ENCODE results near the gene TMPRSS4. TPM values are rescaled to one million over a fixed set of nuclear protein-coding genes. Genes with fewer than 3 reads are reported as not detected.
A peak's percentile ranks its signal among the peaks of the same experiment; 100 is the strongest.

The TMPRSS4 gene
- total RNA-seq, 5 donors from 2014 or later (not counting 1 experiment from before 2014, with no cell fraction given) = 0.51 to 0.66 TPM; not detected in 3

GRCh38 chr11:118049771-118050170 is 27.1 kb upstream of the TMPRSS4 start:
- Histone ChIP-seq H3K36me3 (ENCODE audit: control insufficient read depth in 2 of 2, extremely low read depth in 1 of 2, insufficient read depth in 1 of 2, low read length in 1 of 2) (no peaks in the 10 kb centered on the region), H3K4me1 (ENCODE audit: control insufficient read depth in 1 of 2, extremely low read depth in 1 of 2, insufficient read depth in 2 of 2, low read length in 2 of 2) (peaks cover 56 to 86% of the 10 kb centered on the region in 2 experiments), H3K27me3 (replicated peaks in 1 of 2; ENCODE audit: control insufficient read depth in 2 of 2, extremely low read depth in 1 of 2, insufficient read depth in 2 of 2, low read length in 1 of 2) (no peaks in the 10 kb centered on the region), H3K9me3 (no peaks in the 10 kb centered on the region), H3K27ac (ENCODE audit: low read length) (peak overlapping the region; percentile 76), H3K4me3 (ENCODE audit: control insufficient read depth in 1 of 2, extremely low read depth in 1 of 2, low read length in 1 of 2) (no peak overlapping the region)
- Mint-ChIP-seq H3K36me3 (no peaks in the 10 kb centered on the region), H3K27ac (peak overlapping the region; percentile 97 to 99), H3K9me3 (no peaks in the 10 kb centered on the region), H3K4me1 (peaks cover 81 to 83% (median 81%) of the 10 kb centered on the region in 3 donors), H3K27me3 (no peaks in the 10 kb centered on the region), H3K4me3 (peak overlapping the region in 1 of 3 donors; percentile 59)
- CTCF ChIA-PET = no interaction called here
- 100% methylated on average over 1 of the region's 6 CpGs for WGBS (ENCODE audit: insufficient coverage)
- POLR2A ChIA-PET = interaction anchor here (0.7 to 1.2 kb wide), 2 partner anchors 50 to 208 kb away, joined by 3 to 4 read pairs; no protein-coding TSS in a partner anchor
- ATAC-seq (replicated peaks in 1 of 4) (no peak), DNase-seq (peak in 1 of 35 experiments; percentile 14)

GRCh38 chr11:118050208-118050891 is 26.5 kb upstream of the TMPRSS4 start:
- WGBS (ENCODE audit: insufficient coverage) = 83% methylated on average over 3 of the region's 7 CpGs
- ChIA-PET POLR2A (interaction anchor here (0.6 to 0.7 kb wide), 2 partner anchors 209 kb away, joined by 3 to 7 read pairs; no protein-coding TSS in a partner anchor), CTCF (interaction anchor here in 1 of 2 donors (1.0 to 7.8 kb wide), 6 partner anchors 8 to 242 kb away, joined by 3 to 138 read pairs (median 8); partner anchors contain the start of gene IL10RA)
- Mint-ChIP-seq H3K4me1 (peaks cover 75 to 77% (median 75%) of the 10 kb centered on the region in 3 donors), H3K4me3 (peak overlapping the region in 1 of 3 donors; percentile 59), H3K9me3 (no peaks in the 10 kb centered on the region), H3K27ac (peak overlapping the region; percentile 97 to 99), H3K36me3 (no peaks in the 10 kb centered on the region), H3K27me3 (no peaks in the 10 kb centered on the region)
- Histone ChIP-seq H3K4me3 (ENCODE audit: control insufficient read depth in 1 of 2, extremely low read depth in 1 of 2, low read length in 1 of 2) (no peak overlapping the region), H3K27ac (ENCODE audit: low read length) (peak overlapping the region; percentile 76), H3K9me3 (no peaks in the 10 kb centered on the region), H3K36me3 (ENCODE audit: control insufficient read depth in 2 of 2, extremely low read depth in 1 of 2, insufficient read depth in 1 of 2, low read length in 1 of 2) (no peaks in the 10 kb centered on the region), H3K4me1 (ENCODE audit: control insufficient read depth in 1 of 2, extremely low read depth in 1 of 2, insufficient read depth in 2 of 2, low read length in 2 of 2) (peaks cover 51 to 81% of the 10 kb centered on the region in 2 experiments), H3K27me3 (replicated peaks in 1 of 2; ENCODE audit: control insufficient read depth in 2 of 2, extremely low read depth in 1 of 2, insufficient read depth in 2 of 2, low read length in 1 of 2) (no peaks in the 10 kb centered on the region)
- DNase-seq = peak in 1 of 35 experiments; percentile 24
- ATAC-seq (replicated peaks in 1 of 4) = no peak

- Mint-ChIP-seq H3K4me1 (peaks cover 67 to 69% (median 67%) of the 10 kb centered on the region in 3 donors), H3K27me3 (no peaks in the 10 kb centered on the region), H3K4me3 (peak overlapping the region; percentile 9 to 63 (median 59)), H3K36me3 (no peaks in the 10 kb centered on the region), H3K9me3 (no peaks in the 10 kb centered on the region), H3K27ac (peak overlapping the region; percentile 97 to 99)
- H3K9me3 ChIP-seq = no peaks in the 10 kb centered on the region
- ChIA-PET POLR2A (interaction anchor here in 1 of 2 donors (0.6 kb wide), 3 partner anchors 100 to 208 kb away, joined by 3 to 7 read pairs (median 6); no protein-coding TSS in a partner anchor), CTCF (interaction anchor here (0.6 to 7.8 kb wide), 14 partner anchors 9 to 244 kb away, joined by 3 to 138 read pairs (median 6); partner anchors contain the start of gene IL10RA (in 1 of the 2))
- ATAC-seq (replicated peaks in 1 of 4) = peak; percentile 12 to 34 (median 20)
- DNase-seq = peak in 2 of 35 experiments; percentile 7 to 8
- peak overlapping the region; percentile 76 for H3K27ac ChIP-seq (ENCODE audit: low read length)
- H3K36me3 ChIP-seq (ENCODE audit: control insufficient read depth in 2 of 2, extremely low read depth in 1 of 2, insufficient read depth in 1 of 2, low read length in 1 of 2) = no peaks in the 10 kb centered on the region
- H3K4me3 ChIP-seq (ENCODE audit: control insufficient read depth in 1 of 2, extremely low read depth in 1 of 2, low read length in 1 of 2) = no peak overlapping the region
- peaks cover 43 to 74% of the 10 kb centered on the region in 2 experiments for H3K4me1 ChIP-seq (ENCODE audit: control insufficient read depth in 1 of 2, extremely low read depth in 1 of 2, insufficient read depth in 2 of 2, low read length in 2 of 2)
- WGBS (ENCODE audit: insufficient coverage) = 35% methylated on average over 5 of the region's 7 CpGs
- H3K27me3 ChIP-seq (replicated peaks in 1 of 2; ENCODE audit: control insufficient read depth in 2 of 2, extremely low read depth in 1 of 2, insufficient read depth in 2 of 2, low read length in 1 of 2) = no peaks in the 10 kb centered on the region
These were observed 25.7 kb upstream of the TMPRSS4 start for GRCh38 chr11:118051136-118051610.

GRCh38 chr11:118051611-118052461 is 25.0 kb upstream of the TMPRSS4 start:
- peaks cover 36 to 67% of the 10 kb centered on the region in 2 experiments for H3K4me1 ChIP-seq (ENCODE audit: control insufficient read depth in 1 of 2, extremely low read depth in 1 of 2, insufficient read depth in 2 of 2, low read length in 2 of 2)
- peak overlapping the region; percentile 76 for H3K27ac ChIP-seq (ENCODE audit: low read length)
- peak overlapping the region; percentile 9 to 63 (median 59) for H3K4me3 Mint-ChIP-seq
- peak; percentile 96 to 97 (median 97) for ATAC-seq (replicated peaks in 1 of 4)
- no peak overlapping the region for H3K4me3 ChIP-seq (ENCODE audit: control insufficient read depth in 1 of 2, extremely low read depth in 1 of 2, low read length in 1 of 2)
- POLR2A ChIA-PET = interaction anchor here in 1 of 2 donors (0.6 to 1.2 kb wide), 3 partner anchors 65 to 178 kb away, joined by 3 to 6 read pairs (median 5); no protein-coding TSS in a partner anchor
- H3K27ac Mint-ChIP-seq = peak overlapping the region; percentile 97 to 99
- no peaks in the 10 kb centered on the region for H3K36me3 ChIP-seq (ENCODE audit: control insufficient read depth in 2 of 2, extremely low read depth in 1 of 2, insufficient read depth in 1 of 2, low read length in 1 of 2)
- H3K36me3 Mint-ChIP-seq = no peaks in the 10 kb centered on the region
- CTCF ChIA-PET = interaction anchor here (0.6 to 7.8 kb wide), 21 partner anchors 10 to 244 kb away, joined by 3 to 138 read pairs (median 5); partner anchors contain the start of gene IL10RA (in 1 of the 2)
- WGBS (ENCODE audit: insufficient coverage) = 31% methylated on average over 6 of the region's 16 CpGs
- DNase-seq = peak; percentile 57 to 90 (median 78)
- no peaks in the 10 kb centered on the region for H3K27me3 ChIP-seq (replicated peaks in 1 of 2; ENCODE audit: control insufficient read depth in 2 of 2, extremely low read depth in 1 of 2, insufficient read depth in 2 of 2, low read length in 1 of 2)
- H3K9me3 ChIP-seq = no peaks in the 10 kb centered on the region
- no peaks in the 10 kb centered on the region for H3K9me3 Mint-ChIP-seq
- H3K27me3 Mint-ChIP-seq = peaks cover 0 to 1% of the 10 kb centered on the region in 2 donors
- peaks cover 60 to 62% (median 61%) of the 10 kb centered on the region in 3 donors for H3K4me1 Mint-ChIP-seq

GRCh38 chr11:118052581-118053206 is 24.2 kb upstream of the TMPRSS4 start:
- ATAC-seq (replicated peaks in 1 of 4) (no peak), DNase-seq (peak in 3 of 35 experiments; percentile 9 to 25 (median 18))
- no peaks in the 10 kb centered on the region for H3K9me3 ChIP-seq
- no peaks in the 10 kb centered on the region for H3K36me3 Mint-ChIP-seq
- H3K27ac ChIP-seq (ENCODE audit: low read length) = peak overlapping the region; percentile 76
- H3K27me3 ChIP-seq (replicated peaks in 1 of 2; ENCODE audit: control insufficient read depth in 2 of 2, extremely low read depth in 1 of 2, insufficient read depth in 2 of 2, low read length in 1 of 2) = peaks cover 0 to 5% of the 10 kb centered on the region in 2 experiments
- CTCF ChIA-PET = interaction anchor here (0.5 to 7.8 kb wide), 34 partner anchors 45 to 256 kb away, joined by 3 to 138 read pairs (median 4); partner anchors contain the start of gene IL10RA (in 1 of the 2)
- H3K27me3 Mint-ChIP-seq = peaks cover 0 to 1% of the 10 kb centered on the region in 2 donors
- H3K9me3 Mint-ChIP-seq = no peaks in the 10 kb centered on the region
- no peaks in the 10 kb centered on the region for H3K36me3 ChIP-seq (ENCODE audit: control insufficient read depth in 2 of 2, extremely low read depth in 1 of 2, insufficient read depth in 1 of 2, low read length in 1 of 2)
- H3K4me3 Mint-ChIP-seq = peak overlapping the region in 1 of 3 donors; percentile 68
- no peak overlapping the region for H3K4me3 ChIP-seq (ENCODE audit: control insufficient read depth in 1 of 2, extremely low read depth in 1 of 2, low read length in 1 of 2)
- peaks cover 51 to 54% (median 53%) of the 10 kb centered on the region in 3 donors for H3K4me1 Mint-ChIP-seq
- WGBS (ENCODE audit: insufficient coverage) = 93% methylated on average over 11 of the region's 13 CpGs
- peaks cover 33 to 59% of the 10 kb centered on the region in 2 experiments for H3K4me1 ChIP-seq (ENCODE audit: control insufficient read depth in 1 of 2, extremely low read depth in 1 of 2, insufficient read depth in 2 of 2, low read length in 2 of 2)
- H3K27ac Mint-ChIP-seq = peak overlapping the region; percentile 94 to 95
- POLR2A ChIA-PET = interaction anchor here (0.5 to 1.2 kb wide), 4 partner anchors 11 to 627 kb away, joined by 3 to 5 read pairs (median 4); no protein-coding TSS in a partner anchor
